ENCODE results near the gene LY6G5C.

Gene LY6G5C

DNA sequence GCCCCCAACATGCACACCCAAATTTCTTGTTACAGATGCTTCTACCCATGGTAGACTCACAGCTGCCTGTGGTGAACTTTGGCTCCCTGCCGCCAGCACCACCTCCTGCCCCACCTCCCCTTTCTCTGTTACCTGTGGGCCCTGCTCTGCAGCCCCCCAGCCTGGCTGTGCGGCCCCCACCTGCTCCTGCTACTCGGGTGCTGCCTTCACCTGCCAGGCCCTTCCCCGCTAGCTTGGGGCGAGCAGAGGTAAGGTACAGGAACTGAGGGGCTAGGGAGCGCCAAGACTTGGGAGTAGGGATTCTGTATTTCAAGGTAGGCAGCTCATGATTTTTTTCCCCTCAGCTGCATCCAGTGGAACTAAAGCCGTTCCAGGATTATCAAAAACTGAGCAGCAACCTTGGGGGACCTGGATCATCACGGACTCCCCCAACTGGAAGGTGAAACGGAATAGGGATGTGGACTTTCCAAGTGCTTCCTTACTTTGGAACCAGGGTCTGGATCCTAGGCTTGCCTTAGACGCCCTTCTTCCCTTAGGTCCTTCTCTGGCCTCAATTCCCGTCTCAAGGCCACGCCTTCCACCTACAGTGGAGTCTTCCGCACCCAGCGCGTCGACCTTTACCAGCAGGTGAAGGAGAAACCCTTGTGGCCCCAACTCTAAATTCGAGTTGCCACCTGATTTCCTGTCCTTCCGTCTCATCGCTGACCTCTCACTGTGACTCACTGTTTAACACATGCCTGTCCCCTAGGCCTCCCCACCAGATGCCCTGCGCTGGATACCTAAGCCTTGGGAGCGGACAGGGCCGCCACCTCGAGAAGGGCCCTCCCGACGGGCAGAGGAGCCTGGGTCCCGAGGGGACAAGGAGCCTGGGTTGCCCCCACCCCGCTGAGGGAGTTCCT, 43.9 kb downstream of the LY6G5C start:
- Histone ChIP-seq H3K4me3 (ENCODE audit: low read depth, low read length) (no peak overlapping the region), H3K27ac (no peak overlapping the region), H3K36me3 (replicated peaks) (peaks cover 91% of the 10 kb centered on the region), H3K27me3 (replicated peaks) (no peaks in the 10 kb centered on the region)
- in situ Hi-C loops (cut with HindIII; ENCODE audit: low pct_ligation_motif_present, low sequenced_read_pairs) = no loop called here
- TF ChIP-seq, protein P1, sequence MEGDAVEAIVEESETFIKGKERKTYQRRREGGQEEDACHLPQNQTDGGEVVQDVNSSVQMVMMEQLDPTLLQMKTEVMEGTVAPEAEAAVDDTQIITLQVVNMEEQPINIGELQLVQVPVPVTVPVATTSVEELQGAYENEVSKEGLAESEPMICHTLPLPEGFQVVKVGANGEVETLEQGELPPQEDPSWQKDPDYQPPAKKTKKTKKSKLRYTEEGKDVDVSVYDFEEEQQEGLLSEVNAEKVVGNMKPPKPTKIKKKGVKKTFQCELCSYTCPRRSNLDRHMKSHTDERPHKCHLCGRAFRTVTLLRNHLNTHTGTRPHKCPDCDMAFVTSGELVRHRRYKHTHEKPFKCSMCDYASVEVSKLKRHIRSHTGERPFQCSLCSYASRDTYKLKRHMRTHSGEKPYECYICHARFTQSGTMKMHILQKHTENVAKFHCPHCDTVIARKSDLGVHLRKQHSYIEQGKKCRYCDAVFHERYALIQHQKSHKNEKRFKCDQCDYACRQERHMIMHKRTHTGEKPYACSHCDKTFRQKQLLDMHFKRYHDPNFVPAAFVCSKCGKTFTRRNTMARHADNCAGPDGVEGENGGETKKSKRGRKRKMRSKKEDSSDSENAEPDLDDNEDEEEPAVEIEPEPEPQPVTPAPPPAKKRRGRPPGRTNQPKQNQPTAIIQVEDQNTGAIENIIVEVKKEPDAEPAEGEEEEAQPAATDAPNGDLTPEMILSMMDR (IDR thresholded peaks at IDR 0.05; ENCODE audit: low read depth, low read length, missing control alignments) = no peak
- DNase-seq = no peak

DNA sequence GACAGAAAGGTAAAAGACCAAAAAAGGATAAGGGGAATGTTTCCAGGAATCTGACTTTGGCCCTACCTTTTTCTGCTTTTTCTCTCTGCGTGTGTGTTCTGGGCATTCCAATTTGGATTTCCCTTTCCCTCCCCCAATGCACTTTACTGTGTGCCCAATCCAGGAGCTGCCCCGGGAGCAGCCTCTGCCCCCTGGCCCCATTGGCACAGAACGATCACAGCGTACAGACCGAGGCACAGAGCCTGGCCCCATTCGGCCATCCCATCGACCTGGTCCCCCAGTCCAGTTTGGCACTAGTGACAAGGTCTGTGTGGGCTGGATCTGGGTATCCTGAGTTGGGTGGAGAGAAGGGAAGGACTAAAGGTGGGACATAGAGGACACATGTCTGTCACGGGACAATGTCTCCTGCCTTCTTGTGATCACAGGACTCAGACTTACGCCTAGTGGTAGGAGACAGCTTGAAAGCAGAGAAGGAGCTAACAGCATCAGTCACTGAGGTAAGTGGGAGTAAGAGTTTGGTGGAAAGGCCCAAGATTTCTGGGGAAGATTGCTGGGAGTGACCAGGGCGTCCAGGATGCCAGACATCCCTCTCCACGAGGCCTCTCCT, 45.8 kb downstream of the LY6G5C start:
- H3K36me3 ChIP-seq (replicated peaks) = peaks cover 91% of the 10 kb centered on the region
- H3K4me3 ChIP-seq (ENCODE audit: low read depth, low read length) = no peak overlapping the region
- no peak for DNase-seq
- TF ChIP-seq, protein P1 (IDR thresholded peaks at IDR 0.05; ENCODE audit: low read depth, low read length, missing control alignments) = no peak
- H3K27ac ChIP-seq = no peak overlapping the region
- H3K27me3 ChIP-seq (replicated peaks) = no peaks in the 10 kb centered on the region
- in situ Hi-C loops (cut with HindIII; ENCODE audit: low pct_ligation_motif_present, low sequenced_read_pairs) = no loop called here

DNA sequence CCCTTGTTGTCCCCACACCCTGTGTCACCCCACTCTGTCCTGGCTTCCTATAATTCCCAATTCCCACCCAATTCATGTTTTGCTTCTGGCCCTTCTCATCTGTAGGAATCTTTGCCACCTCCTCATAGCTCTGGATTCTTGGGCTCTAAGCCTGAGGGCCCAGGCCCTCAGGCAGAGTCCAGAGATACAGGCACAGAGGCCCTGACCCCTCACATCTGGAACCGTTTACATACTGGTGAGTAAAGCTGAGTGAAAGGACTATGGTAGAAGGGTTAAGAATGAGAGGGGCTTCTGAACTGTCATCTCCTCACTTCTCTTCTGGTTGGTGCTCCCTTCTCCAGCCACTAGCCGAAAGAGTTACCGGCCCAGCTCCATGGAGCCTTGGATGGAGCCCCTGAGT, 46.7 kb downstream of the LY6G5C start:
- Histone ChIP-seq H3K36me3 (replicated peaks) (peaks cover 93% of the 10 kb centered on the region), H3K27me3 (replicated peaks) (no peaks in the 10 kb centered on the region), H3K4me3 (ENCODE audit: low read depth, low read length) (no peak overlapping the region), H3K27ac (no peak overlapping the region)
- in situ Hi-C loops (cut with HindIII; ENCODE audit: low pct_ligation_motif_present, low sequenced_read_pairs) = no loop called here
- no peak for DNase-seq
- TF ChIP-seq, protein P1 (IDR thresholded peaks at IDR 0.05; ENCODE audit: low read depth, low read length, missing control alignments) = no peak

DNA sequence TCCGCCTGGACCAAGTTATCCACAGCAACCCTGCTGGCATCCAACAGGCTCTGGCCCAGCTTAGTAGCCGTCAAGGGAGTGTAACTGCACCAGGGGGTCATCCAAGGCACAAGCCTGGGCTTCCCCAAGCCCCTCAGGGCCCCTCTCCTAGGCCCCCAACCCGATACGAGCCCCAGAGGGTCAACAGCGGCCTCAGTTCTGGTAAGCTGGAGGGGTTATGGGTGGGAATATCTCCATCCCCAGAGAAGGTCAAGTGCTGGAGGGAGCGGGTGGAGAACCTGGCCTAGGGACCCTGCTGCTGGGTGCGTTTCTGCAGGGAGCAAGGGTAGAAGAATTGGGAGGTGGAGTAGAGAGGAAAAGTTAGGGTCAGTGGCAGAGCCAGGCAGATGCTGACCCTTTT, 47.4 kb downstream of the LY6G5C start:
- DNase-seq = no peak
- Histone ChIP-seq H3K27me3 (replicated peaks) (no peaks in the 10 kb centered on the region), H3K27ac (no peak overlapping the region), H3K4me3 (ENCODE audit: low read depth, low read length) (no peak overlapping the region), H3K36me3 (replicated peaks) (peaks cover 95% of the 10 kb centered on the region)
- TF ChIP-seq, protein P1 (IDR thresholded peaks at IDR 0.05; ENCODE audit: low read depth, low read length, missing control alignments) = no peak
- in situ Hi-C loops (cut with HindIII; ENCODE audit: low pct_ligation_motif_present, low sequenced_read_pairs) = no loop called here

DNA sequence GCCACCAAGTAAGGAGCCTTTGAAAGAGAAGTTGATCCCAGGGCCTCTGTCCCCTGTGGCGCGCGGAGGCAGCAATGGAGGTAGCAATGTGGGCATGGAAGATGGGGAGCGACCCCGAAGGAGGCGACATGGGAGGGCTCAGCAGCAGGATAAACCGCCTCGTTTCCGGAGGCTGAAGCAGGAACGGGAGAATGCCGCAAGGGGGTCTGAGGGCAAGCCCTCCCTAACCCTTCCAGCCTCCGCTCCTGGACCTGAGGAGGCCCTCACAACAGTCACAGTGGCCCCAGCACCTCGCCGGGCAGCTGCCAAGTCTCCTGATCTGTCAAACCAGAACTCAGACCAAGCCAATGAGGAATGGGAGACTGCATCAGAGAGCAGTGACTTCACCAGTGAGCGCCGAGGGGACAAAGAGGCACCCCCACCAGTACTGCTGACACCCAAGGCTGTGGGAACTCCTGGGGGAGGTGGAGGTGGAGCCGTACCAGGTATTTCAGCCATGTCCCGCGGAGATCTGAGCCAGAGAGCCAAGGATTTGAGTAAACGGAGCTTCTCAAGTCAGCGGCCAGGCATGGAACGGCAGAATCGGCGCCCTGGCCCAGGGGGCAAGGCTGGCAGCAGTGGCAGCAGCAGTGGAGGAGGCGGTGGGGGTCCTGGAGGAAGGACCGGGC, 48.5 kb downstream of the LY6G5C start:
- no peaks in the 10 kb centered on the region for H3K27me3 ChIP-seq (replicated peaks)
- H3K36me3 ChIP-seq (replicated peaks) = peaks cover 97% of the 10 kb centered on the region
- no peak for DNase-seq
- no peak overlapping the region for H3K27ac ChIP-seq
- H3K4me3 ChIP-seq (ENCODE audit: low read depth, low read length) = no peak overlapping the region
- in situ Hi-C loops (cut with HindIII; ENCODE audit: low pct_ligation_motif_present, low sequenced_read_pairs) = no loop called here
- TF ChIP-seq, protein P1 (IDR thresholded peaks at IDR 0.05; ENCODE audit: low read depth, low read length, missing control alignments) = no peak
